HL-60/S4 treated with phorbol 12-myristate 13-acetate at 8.2 ng/mL for 4 days and 3 days (cell line): ENCODE measurements around the gene AFF3.

Experiments used
- in situ Hi-C: fragments of 300-500 bp; cut with MboI; formaldehyde crosslinking; loops from 2 replicates; pipeline ENCODE4 v1.15.0; 2022; ENCODE audit warnings: low sequenced_read_pairs

The AFF3 gene

DNA sequence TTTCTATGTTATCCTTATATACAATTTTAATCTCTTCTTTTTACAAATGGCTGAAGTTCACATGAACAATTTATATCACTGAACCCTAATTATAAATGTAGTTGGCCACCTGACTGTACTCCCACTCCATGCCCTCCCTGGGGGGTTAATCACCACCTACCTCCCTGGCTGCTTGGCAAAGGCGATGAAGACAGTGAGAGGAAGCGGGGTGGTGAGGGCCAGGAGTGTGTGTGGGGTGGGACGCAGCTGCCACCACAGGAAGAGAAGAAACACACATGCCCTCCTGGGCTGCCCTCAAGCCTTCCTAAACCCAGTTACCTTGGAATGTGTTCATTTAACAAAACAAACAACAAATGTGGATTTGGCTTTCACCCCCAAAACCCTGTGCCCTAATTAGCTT lies 565.6 kb downstream of the AFF3 start:
- in situ Hi-C loops = no loop called here

DNA sequence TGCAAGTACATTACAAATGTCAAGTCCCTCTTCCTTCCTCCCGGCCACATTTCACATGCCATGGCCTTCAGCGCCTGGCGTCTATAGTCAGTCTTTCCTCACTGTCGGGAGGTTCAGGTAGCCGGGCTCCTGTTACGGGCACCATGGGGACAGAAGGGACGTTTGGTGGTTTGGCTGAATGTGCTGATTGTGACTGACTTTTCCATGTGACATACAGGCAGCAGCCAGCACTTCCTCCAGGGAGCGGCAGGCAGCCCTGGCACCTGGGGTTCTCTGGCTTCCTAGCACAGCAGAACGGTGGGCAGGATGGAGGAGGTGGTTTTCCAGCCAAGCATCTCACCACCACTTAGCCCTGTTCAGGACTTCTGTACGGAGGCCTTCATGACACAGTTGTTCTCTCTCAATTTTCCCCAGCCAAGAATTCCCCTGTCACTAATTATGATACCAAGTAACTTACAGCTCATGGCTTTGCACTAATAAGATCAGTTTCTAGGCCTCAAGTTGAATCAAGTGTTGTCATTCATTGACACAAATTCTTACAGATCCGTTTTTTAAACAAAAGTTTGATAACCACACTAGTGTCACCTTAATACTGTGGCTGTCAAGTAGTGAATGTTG lies 568.6 kb downstream of the AFF3 start:
- in situ Hi-C loops = loop anchor here (25.0 kb wide), 1 partner anchor 814 kb away; no protein-coding TSS in a partner anchor

DNA sequence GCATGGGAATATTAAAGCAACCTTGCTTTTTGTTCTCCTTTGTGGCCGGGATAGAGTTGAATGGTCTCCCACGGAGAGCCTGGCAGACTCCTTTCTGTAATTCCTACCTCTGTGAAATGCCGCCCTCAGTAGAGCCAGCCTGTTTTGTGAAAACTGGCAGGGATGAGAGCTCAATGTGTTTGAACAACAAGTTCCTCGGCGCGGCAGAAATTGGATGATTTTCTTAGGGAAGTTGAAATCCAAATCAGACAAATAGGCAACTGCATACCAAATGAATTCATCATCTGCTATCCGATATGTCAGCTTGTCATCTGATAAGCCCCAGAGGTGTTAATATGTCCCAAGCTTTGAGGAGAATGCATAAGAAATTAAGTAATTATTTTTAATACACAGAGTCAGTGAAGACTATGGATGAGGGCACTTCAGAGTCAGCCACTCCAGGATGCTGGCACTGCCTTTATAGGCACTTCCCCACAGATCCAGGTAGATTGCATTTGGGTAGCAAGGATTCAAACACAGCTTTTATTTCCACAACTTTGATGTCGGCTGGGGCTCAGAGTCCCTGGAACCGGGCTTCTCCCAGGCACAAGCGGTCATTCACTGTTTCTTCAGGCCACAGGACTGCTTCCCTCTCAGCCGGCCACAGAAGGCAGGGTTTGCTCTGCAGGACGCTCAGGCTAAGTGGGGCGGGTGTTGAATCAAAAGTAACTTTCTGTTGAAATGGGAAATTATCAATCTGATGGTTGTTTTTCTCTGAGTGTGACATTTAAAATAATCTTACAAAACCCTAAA lies 569.8 kb downstream of the AFF3 start:
- in situ Hi-C loops = loop anchor here (25.0 kb wide), 1 partner anchor 815 kb away; no protein-coding TSS in a partner anchor

DNA sequence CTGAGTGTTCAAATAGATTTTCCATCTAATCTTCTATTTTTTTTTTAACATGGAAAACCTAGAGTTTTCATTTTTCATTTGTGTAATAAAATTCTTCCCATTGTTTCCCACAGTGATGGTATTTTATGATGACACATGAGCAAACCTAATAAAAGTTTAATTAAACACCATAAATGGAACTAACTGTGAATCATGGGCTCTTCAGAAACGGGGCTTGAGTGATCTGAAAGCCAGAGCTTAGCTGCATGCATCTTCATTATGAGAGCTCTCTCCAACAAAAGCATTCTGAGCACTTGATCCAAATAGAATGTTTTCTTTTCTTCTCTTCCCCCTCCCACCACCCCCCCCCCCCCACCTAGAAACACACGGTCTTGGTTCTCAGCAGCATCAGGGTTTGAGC lies 570.4 kb downstream of the AFF3 start:
- in situ Hi-C loops = loop anchor here (25.0 kb wide), 1 partner anchor 815 kb away; no protein-coding TSS in a partner anchor

DNA sequence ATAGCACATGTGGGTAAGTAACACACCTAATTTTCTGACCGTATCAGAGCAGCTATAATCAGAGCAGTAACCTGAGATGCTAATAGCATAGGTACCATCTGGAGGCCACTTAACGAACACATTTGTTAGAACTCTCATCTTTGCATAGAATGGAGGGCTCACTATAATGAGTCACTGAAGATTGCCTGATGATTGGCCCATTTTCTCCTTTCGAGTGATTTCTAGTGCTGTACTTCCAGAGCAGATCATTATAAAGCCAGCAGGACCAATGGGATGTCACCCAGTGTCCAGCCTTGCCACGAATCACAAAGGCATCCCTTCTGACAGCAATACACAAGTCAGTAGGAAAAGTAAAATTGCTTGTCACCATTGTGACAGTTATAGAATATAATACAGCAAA lies 570.9 kb downstream of the AFF3 start:
- in situ Hi-C loops = loop anchor here (25.0 kb wide), 1 partner anchor 816 kb away; no protein-coding TSS in a partner anchor

DNA sequence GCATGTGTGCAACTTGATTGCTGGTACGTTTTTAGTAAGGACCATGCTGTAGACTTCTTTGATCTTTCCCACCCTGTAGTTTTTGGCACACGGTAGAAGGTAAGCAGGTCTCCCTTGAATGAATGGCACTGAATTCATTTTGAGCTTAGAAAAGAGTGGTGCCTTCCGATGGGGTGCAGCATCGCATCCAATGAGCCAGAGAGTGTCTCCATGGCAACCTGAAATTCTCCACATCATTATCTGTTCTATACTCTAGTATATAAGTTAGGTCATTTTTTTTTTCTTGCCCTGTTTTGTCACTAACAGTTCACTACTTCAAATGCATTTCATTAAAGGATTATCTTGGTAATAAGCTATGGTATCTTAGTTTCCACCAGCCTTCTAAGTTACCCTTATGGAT lies 571.4 kb downstream of the AFF3 start:
- in situ Hi-C loops = loop anchor here (25.0 kb wide), 1 partner anchor 816 kb away; no protein-coding TSS in a partner anchor

DNA sequence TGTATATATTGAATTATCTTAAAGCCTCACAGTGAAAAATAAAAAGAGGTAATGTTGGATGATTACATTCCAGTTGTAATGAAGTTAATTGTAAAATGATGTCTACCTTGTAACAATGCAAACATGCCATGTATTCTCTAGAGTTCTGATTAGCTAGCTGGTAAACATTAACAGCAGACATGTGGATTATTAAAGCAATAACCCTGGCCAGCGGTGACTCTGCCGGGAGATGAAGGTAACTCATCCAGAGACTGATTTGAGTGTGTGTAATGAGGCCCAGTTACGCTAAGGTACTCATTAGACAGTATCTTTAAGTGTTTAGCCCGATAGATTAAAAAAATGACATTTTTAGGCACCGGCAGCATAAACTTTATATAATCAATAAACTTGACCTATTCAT lies 573.0 kb downstream of the AFF3 start:
- in situ Hi-C loops = loop anchor here (10.0 to 25.0 kb wide), 2 partner anchors 675 to 818 kb away; no protein-coding TSS in a partner anchor

DNA sequence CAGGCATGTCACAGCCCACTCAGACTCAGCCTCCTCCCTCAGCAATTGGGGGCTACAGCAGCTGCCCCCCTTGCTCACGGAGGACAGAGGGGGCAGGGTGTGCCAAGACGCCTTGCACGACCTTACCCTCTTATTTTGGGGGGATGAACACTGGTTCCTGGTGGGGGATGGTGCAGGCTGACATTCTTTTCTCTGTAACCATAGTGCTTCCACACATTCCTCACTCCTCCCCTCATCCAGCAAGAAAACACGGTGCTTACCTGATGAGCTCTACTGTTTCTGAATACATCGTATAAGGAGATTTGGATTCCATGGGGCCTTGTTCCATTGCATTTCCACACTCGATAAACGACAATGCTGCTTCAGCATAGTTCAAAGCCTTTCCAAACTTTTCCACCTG lies 577.2 kb downstream of the AFF3 start:
- in situ Hi-C loops = loop anchor here (10.0 to 25.0 kb wide), 2 partner anchors 680 to 822 kb away; no protein-coding TSS in a partner anchor

DNA sequence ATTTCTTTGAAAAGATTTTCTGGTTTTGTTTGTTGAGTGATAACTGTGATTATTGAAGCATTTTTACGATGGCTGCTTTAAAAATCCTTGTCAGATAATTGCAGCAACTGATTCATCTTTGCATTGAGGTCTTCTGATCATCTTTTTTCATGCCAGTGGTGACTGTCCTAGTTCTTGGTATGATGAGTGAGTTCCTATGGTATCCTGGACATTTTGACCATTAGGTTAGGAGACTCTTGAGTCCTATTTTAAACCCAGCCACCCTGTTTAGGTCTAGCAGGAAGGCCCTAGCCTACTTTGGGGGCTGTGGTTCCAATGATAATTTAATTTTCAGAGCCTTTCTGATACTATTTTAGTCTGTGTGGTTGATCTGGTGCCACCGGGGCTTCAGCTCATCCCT lies 579.9 kb downstream of the AFF3 start:
- in situ Hi-C loops = loop anchor here (10.0 to 25.0 kb wide), 2 partner anchors 682 to 825 kb away; no protein-coding TSS in a partner anchor

DNA sequence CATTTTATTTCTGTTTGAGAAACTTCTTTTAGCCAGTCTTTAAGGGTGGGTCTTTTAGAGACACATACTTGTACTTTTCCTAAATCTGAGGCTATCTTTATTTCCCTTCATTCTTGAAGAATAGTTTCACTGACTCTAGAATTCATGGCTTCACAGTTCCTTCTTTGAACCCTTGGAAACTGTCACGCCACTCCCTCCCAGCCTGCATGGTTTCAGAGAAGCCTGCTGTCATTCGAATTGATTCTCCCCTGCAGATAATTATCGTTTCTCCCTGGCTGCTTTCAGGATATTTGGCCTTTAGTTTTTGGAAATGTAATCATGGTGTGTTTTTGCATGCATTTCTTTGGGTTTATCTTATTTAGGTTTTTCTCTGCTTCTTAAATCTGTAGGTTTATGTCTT lies 580.6 kb downstream of the AFF3 start:
- in situ Hi-C loops = loop anchor here (10.0 to 25.0 kb wide), 2 partner anchors 683 to 825 kb away; no protein-coding TSS in a partner anchor

DNA sequence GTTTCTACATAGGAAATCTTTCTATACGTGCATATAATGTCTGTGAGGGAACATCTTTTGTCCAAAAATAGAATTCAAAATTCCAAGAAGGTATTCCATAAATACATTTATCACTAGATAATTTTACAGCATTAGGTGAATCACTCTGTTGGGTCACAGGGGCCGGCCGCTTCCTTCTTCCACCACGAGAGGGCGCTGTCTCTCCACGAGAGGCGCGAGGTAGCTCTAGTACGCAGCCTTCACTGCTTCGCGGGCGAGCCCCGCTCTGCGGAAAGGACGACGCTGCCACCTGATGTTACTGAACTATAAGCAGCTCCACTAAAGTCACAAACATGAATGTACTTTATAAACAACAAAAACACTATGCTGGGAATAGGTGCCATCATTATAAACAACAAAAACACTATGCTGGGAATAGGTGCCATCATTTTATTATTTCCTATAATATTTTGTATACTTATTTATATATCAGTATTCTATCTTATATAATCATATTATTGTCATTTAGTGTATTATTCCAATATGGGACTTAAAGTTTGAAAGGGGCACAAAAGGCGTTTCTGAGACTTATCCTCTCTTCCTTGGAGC lies 583.2 kb downstream of the AFF3 start:
- in situ Hi-C loops = loop anchor here (25.0 kb wide), 1 partner anchor 828 kb away; no protein-coding TSS in a partner anchor

DNA sequence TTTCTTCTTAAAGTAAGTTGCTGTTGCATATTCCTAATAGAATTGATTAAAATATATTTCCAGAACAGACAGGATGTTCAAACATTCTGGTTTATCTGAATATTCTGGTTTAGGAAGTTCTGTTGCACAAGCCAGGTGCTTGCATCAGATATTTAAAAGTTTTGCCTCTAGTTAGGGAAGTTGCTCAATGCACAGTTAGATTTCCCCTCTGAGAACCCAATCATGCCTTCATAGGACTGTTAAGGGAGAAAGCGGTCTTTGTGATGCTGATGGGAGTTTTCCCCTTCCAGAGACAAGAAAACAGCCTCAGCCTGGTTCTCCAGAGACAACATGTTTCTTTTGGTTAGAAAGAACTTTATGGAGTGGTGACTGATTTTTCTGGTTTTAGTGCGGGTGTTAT lies 587.0 kb downstream of the AFF3 start:
- in situ Hi-C loops = loop anchor here (25.0 kb wide), 1 partner anchor 832 kb away; no protein-coding TSS in a partner anchor

DNA sequence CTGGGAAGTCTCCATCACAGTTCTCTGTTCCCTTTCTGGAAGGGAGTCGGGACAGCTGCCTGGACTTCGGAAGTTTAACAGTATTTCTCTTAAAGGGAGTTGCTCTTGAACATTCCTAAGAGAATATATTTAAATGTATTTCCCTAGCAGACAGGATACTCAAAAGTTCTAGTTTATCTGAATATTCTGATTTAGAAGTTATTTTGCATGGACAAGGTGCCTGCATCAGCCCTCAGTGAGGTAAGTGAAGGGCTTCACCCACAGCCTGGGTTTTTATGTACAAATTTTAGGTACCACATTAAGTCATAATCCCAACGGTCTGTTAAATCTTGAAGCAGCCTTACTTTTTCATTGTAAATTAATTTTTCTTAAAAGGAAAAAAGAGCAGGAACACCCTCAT lies 587.5 kb downstream of the AFF3 start:
- in situ Hi-C loops = loop anchor here (25.0 kb wide), 1 partner anchor 832 kb away; no protein-coding TSS in a partner anchor

DNA sequence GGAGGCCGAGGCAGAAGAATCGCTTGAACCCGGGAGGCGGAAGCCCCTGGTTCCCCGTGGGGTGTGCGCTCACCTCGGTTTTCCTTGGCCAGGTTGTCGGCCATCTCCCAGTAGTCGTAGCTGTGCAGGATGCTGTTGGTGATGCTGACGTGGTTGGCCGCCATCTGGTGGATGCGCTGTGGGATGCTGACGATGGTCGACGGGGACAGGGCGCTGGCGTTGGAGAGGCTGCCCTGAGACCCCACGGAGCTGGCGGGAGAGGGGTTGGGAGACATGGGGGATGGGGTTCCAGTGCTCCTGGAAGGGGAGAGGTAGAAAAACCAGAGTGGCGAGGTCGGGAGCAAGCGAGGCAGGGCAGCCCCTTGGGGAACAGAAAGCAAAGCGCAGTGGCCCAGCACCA lies 588.2 kb downstream of the AFF3 start:
- in situ Hi-C loops = loop anchor here (25.0 kb wide), 1 partner anchor 833 kb away; no protein-coding TSS in a partner anchor

DNA sequence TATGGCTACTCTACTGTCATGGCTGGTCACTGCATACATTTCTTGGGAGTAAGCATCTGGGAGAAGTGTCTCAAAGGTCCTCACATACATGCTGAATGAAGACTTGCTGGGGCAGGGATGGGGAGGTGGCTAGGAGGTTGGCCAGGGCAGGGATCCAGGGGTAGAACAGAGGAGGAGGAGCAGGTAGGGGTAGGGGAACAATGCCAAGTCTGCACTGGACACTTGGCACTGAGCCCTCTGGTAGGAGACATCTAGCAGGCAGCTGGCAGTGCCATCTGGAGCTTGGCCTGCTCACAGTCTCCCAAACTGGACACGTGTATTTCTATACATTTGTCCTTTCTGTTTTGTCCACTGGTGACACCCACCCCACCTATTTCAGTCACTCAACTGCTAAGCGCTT lies 589.9 kb downstream of the AFF3 start:
- in situ Hi-C loops = loop anchor here (25.0 kb wide), 1 partner anchor 835 kb away; no protein-coding TSS in a partner anchor

DNA sequence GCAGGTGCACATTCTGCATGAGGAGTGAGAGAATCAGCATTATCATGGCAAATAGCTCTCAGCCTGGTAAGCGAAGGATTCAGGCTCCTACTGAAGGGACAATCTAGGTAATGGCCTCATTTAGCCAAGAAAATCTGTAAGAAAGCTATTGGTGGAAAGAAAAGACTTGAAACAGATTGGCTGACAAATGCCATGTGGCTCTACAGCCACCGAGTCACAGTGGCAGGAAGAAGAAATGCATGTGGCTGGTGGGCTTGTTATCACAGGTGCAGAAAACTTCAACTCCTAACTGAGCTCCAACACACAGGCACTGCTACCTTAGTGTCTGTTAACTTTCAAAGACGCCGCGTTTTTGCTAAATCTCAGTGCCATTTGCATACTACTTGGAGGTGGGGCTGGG lies 592.0 kb downstream of the AFF3 start:
- in situ Hi-C loops = loop anchor here (25.0 kb wide), 1 partner anchor 837 kb away; no protein-coding TSS in a partner anchor

DNA sequence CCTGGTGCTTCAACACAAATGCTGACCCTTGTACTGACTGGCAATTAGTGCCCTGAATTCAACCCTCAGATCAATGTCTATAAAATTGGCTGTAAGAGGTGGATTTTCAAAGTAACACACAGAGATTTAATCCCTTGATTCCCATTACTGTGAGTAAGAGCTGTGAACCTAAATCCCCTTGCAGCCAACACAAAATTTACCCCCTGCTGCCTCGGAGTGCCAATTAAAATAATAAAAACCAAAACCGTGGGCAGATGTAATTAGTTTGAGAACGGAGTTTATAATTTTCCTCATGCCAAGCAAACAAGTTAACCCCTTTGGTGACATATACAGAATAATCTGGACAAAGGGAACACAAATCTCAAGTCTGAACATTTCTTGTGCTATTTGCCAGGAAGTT lies 596.8 kb downstream of the AFF3 start:
- in situ Hi-C loops = no loop called here

DNA sequence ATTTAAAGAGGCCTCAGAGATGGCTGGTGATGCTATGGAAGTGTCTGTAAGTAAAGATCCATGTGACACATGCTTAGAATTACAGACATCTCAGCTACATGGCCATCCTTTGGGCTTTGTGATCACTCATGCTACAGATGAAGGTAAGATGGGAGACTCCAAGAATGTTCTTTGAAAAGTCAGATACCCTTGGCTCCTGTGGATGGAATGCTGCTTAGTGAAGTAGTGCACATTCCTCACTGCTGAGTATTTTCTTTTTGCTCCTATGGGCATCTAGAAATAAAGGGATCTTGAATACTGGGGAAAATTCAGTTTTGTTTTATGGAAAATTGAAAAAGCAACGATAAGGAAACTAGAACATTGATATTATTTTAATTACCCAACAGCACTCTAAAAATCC lies 597.3 kb downstream of the AFF3 start:
- in situ Hi-C loops = no loop called here

DNA sequence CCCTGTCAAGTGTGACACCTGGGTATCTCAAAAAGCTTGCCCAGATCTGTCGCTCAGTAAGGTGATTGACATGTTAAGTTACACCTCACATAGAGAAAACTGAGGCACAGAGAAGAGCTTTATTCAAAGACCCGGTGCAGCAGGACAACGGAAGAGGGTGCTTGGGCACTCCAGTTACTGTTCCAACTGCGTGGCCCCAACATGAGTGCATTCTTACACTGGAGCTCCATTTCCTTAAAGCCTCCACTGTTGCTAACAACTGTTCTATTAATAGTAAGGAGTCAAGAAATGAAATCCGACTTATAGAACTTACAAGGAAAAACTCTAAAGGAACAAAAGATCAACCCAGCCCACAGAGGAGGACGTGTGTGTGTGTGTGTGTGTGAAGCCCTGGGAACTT lies 597.8 kb downstream of the AFF3 start:
- in situ Hi-C loops = no loop called here

DNA sequence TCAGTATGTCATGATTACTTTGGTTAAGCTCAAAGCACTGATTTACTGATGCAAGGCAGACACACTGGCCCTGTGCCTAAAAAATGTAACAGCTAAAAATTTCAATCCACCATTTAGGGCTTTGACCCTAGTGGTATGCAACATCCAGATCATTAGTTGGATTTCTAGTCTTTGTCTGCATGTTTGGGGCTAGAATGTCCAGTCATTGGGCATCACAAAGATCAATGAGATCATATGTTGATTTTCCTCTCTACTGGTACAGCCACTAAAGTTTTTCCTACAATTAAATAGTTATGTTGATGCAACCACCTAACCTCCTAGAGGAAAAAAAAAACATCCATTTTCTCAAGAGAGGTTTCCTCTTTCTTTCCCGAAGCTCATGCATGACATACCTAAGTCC lies 599.1 kb downstream of the AFF3 start:
- in situ Hi-C loops = no loop called here

DNA sequence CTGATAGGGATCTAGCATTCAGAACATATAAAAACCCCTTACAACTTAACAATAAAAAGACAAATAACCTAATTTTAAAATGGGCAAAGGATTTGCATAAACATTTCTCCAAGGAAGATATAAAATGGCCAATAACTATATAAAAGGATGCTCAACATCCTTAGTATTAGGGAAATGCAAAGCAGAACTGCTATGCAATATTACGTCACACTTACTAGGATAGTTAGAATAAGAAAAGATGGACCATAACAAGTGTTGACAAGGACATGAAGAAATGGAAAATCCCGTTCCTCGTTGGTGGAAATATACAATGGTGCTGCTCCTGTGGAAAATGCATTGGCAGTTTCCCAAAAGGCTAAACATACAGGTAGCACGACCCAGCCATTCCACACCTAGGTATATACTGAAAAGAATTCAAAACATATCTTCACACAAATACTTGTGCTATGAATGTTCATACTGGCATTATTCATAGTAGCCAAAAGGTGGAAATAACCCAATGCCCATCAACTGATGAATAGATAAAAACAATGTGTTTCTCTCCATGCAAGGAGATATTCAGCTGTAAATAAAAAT lies 604.4 kb downstream of the AFF3 start:
- in situ Hi-C loops = no loop called here
